K562 (cell line): ENCODE data around the gene PKP1. TPM values are rescaled to one million over a fixed set of nuclear protein-coding genes. Genes with fewer than 3 reads are reported as not detected.

Source experiments
- ATAC-seq: fragments of 200-7000 bp; cut with Tn5 transposase; 3 replicates; pipeline ENCODE4 v1.9.1; 2020; ENCODE audit warnings: moderate library complexity
- BruUV-seq: library from RNA; stranded (reverse); fragments of 400-500 nt; replicated peaks from 2 replicates; lab custom pipeline; 2021; lab: Mats Ljungman, UMichigan
- CTCF ChIA-PET: fragments of 300-600 bp; formaldehyde crosslinking; extraction: SDS; loops from one replicate; lab custom pipeline; 2021; ENCODE audit warnings: low intra/inter-chr PET ratio; lab: Yijun Ruan, JAX
- POLR2A ChIA-PET: fragments of 300-600, 350-650 bp; sonication (Branson Sonifier 250); formaldehyde crosslinking; extraction: SDS; loops from one replicate; lab custom pipeline; 2021; ENCODE audit warnings: antibody characterized with exemption, inconsistent platforms; lab: Yijun Ruan, JAX
- DNase-seq, 4 experiments: peaks; one replicate each; pipeline versions ENCODE4 v3.0.0 to v3.0.0-alpha.2; 2011 to 2018; ENCODE audit warnings: low spot score in 3 of 4, mixed read lengths in 3 of 4; ENCODE audit errors: extremely low read depth in 1 of 4
- FAIRE-seq: peaks from 2 replicates; lab custom pipeline; 2011; peaks lifted over from hg19 to GRCh38; lab: Jason Lieb, UNC
- H2AFZ ChIP-seq: 2 replicates; pipeline ENCODE4 v1.6.0; 2011; ENCODE audit warnings: low read depth, low read length, control low read depth, inconsistent platforms
- H3K27ac ChIP-seq: fragments of 200-600 bp; 3 replicates; pipeline ENCODE4 v1.8.0; 2011; ENCODE audit warnings: low read depth, mild to moderate bottlenecking, control low read depth, inconsistent platforms, low read length, moderate library complexity, mixed read lengths; ENCODE audit errors: extremely low read depth
- H3K27me3 ChIP-seq, 2 experiments: fragments of 300-600 bp in 1 of 2; 2 replicates in 1 of 2; 3 replicates in 1 of 2; pipeline versions ENCODE4 v1.6.0 to v1.8.0; 2011; ENCODE audit warnings: inconsistent platforms in 2 of 2, low read length in 2 of 2, mild to moderate bottlenecking in 1 of 2, mixed read lengths in 1 of 2, moderate library complexity in 1 of 2; ENCODE audit not compliant: control insufficient read depth in 2 of 2, insufficient read depth in 2 of 2
- H3K36me3 ChIP-seq: fragments of 300-600 bp; 3 replicates; pipeline ENCODE4 v1.8.0; 2011; ENCODE audit warnings: mild to moderate bottlenecking, low read length, inconsistent platforms; ENCODE audit not compliant: control insufficient read depth, insufficient read depth
- H3K4me1 ChIP-seq, 2 experiments: fragments of 200-600 bp in 1 of 2; replicated peaks in 1 of 2; 2 replicates in 1 of 2; 3 replicates in 1 of 2; pipeline versions ENCODE4 v1.5.1 to v1.8.0; 2011; ENCODE audit warnings: inconsistent platforms in 2 of 2, low read length in 2 of 2, mild to moderate bottlenecking in 1 of 2, mixed read lengths in 1 of 2, moderate library complexity in 1 of 2; ENCODE audit not compliant: control insufficient read depth in 2 of 2, insufficient read depth in 2 of 2
- H3K4me2 ChIP-seq: 2 replicates; pipeline ENCODE4 v1.6.1; 2011; ENCODE audit warnings: low read length, control low read depth, inconsistent platforms, mixed read lengths; ENCODE audit not compliant: insufficient read depth
- H3K4me3 ChIP-seq: fragments of 200-600 bp; sonication (generic), shearing (Covaris generic); 2 replicates; pipeline ENCODE4 v1.5.1; 2016; ENCODE audit warnings: control low read depth, inconsistent platforms
- H3K79me2 ChIP-seq: fragments of 200-600 bp; 3 replicates; pipeline ENCODE4 v1.8.0; 2011; ENCODE audit warnings: low read length, inconsistent platforms; ENCODE audit not compliant: control insufficient read depth, insufficient read depth
- H3K9ac ChIP-seq, 2 experiments: 2 replicates each; pipeline versions ENCODE4 v1.6.0 to v1.6.1; 2011; ENCODE audit warnings: low read depth in 2 of 2, low read length in 2 of 2, control low read depth in 1 of 2, inconsistent platforms in 1 of 2, mild to moderate bottlenecking in 1 of 2, mixed read lengths in 1 of 2; ENCODE audit not compliant: insufficient read depth in 1 of 2
- H3K9me1 ChIP-seq: one replicate; pipeline ENCODE4 v1.6.0; 2011; ENCODE audit warnings: inconsistent platforms, mild to moderate bottlenecking, low read length, moderate library complexity; ENCODE audit not compliant: control insufficient read depth, insufficient read depth
- H3K9me3 ChIP-seq: replicated peaks from 2 replicates; pipeline ENCODE4 v1.5.1; 2011; ENCODE audit warnings: low read depth, low read length, inconsistent platforms; ENCODE audit not compliant: control insufficient read depth, insufficient read depth
- H4K20me1 ChIP-seq: replicated peaks from 2 replicates; pipeline ENCODE4 v1.6.1; 2011; ENCODE audit warnings: low read length, inconsistent platforms, mixed read lengths; ENCODE audit not compliant: control insufficient read depth, insufficient read depth
- CC2D1A ChIP-seq: fragments of 450-650 bp; IDR thresholded peaks from 2 replicates; pipeline ENCODE4 v1.6.1; 2017; ENCODE audit warnings: mild to moderate bottlenecking
- DDX20 ChIP-seq: fragments of 450-650 bp; IDR thresholded peaks from 2 replicates; pipeline ENCODE4 v1.6.1; 2016; ENCODE audit warnings: missing genetic modification characterization, low read depth, mild to moderate bottlenecking, missing compliant biosample characterization, moderate library complexity
- ERF ChIP-seq: fragments of 450-650 bp; formaldehyde crosslinking; IDR thresholded peaks from 2 replicates; pipeline ENCODE4 v1.4.0; 2020; ENCODE audit warnings: mild to moderate bottlenecking, mixed read lengths
- TRIM24 ChIP-seq, 2 experiments: fragments of 450-650 bp; IDR thresholded peaks; 2 replicates each; pipeline ENCODE4 v1.6.1; 2016
- ZBTB11 ChIP-seq, 3 experiments: fragments of 200-800 bp in 1 of 3; fragments of 250-450 bp in 1 of 3; fragments of 450-650 bp in 1 of 3; sonication (Bioruptor Pico) in 1 of 3; sonication (Bioruptor generic) in 1 of 3; formaldehyde crosslinking in 1 of 3; IDR thresholded peaks; 2 replicates each; pipeline versions ENCODE4 v1.6.1 to v1.8.0; 2016 to 2022; ENCODE audit warnings: mild to moderate bottlenecking in 2 of 3, missing genetic modification characterization in 2 of 3, missing compliant biosample characterization in 1 of 3, moderate library complexity in 1 of 3
- WGBS: fragments of 100-300 bp; shearing (Covaris generic); methylation state at CpG from one replicate; pipeline ENCODE4 v1.1.6; 2016; ENCODE audit warnings: low coverage, mixed read lengths; ENCODE audit not compliant: insufficient coverage; ENCODE audit errors: missing lambda C conversion rate; 5-methylcytosine and 5-hydroxymethylcytosine counted together
- in situ Hi-C: fragments of 300-500 bp; cut with MboI; formaldehyde crosslinking; loops from 4 replicates; pipeline ENCODE4 v1.15.0; 2018; ENCODE audit warnings: inconsistent platforms, mixed read lengths
- intact Hi-C: fragments of 100-400 bp; cut with micrococcal nuclease; formaldehyde crosslinking; loops from 2 replicates; pipeline ENCODE4 v1.14.2; 2022
- polyA plus RNA-seq, 8 experiments: library from polyadenylated mRNA; depleted of rRNA in 4 of 8; stranded (reverse) in 5 of 8; unstranded in 3 of 8; fragments of >200 nt; fragmentation: Nextera tagmentation in 2 of 8; fragmentation: Illumina TruSeq in 1 of 8; extraction: Ambion mirVana in 2 of 8; extraction: Trizol in 1 of 8; gene quantifications; 2 replicates each; pipeline versions ENCODE4 v1.2.1 to v1.2.3, GENCODE V29; 2011 to 2014; ENCODE audit warnings: inconsistent platforms in 1 of 8, missing spikeins in 1 of 8
- total RNA-seq, 7 experiments: library from RNA; depleted of rRNA in 6 of 7; stranded (reverse); fragments of >200 nt in 6 of 7; fragmentation: Illumina TruSeq in 2 of 7; extraction: Trizol in 2 of 7; gene quantifications; 2 replicates each; pipeline versions ENCODE4 v1.2.1 to v1.2.3, GENCODE V29; 2011 to 2021; ENCODE audit warnings: low replicate concordance in 1 of 7
- TF ChIP-seq, protein P1 (sequence below), 2 experiments: fragments of 450-650 bp; formaldehyde crosslinking in 1 of 2; IDR thresholded peaks; 2 replicates each; pipeline versions ENCODE4 v1.4.0 to v1.6.1; 2014 to 2020; ENCODE audit warnings: mild to moderate bottlenecking in 2 of 2, borderline replicate concordance in 1 of 2, low read depth in 1 of 2

The PKP1 gene
- total and polyA plus RNA-seq, 9 of the 15 experiments (the other 6 are each of a cell fraction or from before 2014, with no cell fraction given) = not detected

DNA sequence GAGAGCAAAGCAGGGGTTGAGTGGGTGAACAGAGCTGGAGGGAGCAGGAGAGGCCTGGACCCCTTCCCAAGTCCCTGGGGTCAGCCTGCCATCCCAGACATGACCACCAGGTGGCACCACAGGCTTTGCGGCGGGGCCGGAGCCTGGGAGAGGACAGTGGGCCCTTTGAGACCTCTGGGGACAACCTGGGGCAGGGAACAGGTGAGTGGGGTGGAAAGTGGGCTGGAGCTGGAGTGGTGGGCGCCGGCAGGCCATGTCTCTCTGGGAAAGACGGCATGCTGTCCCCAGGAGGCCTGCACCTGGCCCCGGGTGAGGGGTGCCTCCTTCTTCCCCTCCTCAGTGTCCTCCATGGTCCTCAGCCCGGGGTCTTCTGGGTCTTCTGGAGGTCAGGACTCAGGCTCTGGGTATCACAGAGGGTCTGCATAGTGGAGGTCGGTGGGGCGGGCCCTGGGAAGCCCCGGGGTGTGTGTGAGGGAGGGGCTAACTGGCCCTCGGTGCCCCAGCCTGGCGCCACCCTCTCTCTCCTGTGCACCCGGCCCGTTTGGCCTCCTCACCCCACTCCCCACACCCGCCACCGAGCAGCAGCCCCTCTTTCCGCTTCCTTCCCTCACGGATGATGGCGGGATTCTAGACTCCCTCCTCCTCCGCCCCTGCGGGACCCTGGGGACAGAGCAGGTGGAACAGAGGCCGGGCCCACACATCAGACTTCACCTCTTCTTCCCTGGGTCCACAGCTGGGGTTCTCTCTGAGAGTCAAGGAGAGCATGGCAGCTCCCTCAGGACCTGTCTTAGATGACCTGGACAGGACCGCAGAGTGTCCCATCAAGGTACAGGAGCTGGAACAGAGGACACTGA is 28.5 kb upstream of the PKP1 start:
- Histone ChIP-seq H3K4me3 (no peak overlapping the region), H3K9me1 (peaks cover 6% of the 10 kb centered on the region), H3K36me3 (no peaks in the 10 kb centered on the region), H3K4me1 (peaks cover 0 to 20% of the 10 kb centered on the region in 2 experiments; a peak in 2 of 5 replicates), H4K20me1 (peaks cover 14% of the 10 kb centered on the region), H3K79me2 (no peaks in the 10 kb centered on the region), H3K9ac (no peak overlapping the region), H3K4me2 (no peak overlapping the region), H3K27ac (no peak overlapping the region), H3K27me3 (peaks cover 0 to 44% of the 10 kb centered on the region in 2 experiments; a peak in 2 of 5 replicates), H3K9me3 (no peaks in the 10 kb centered on the region), H2AFZ (no peak overlapping the region)
- FAIRE-seq = peak; percentile 86
- peak; percentile 72 to 96 (median 93) for DNase-seq
- intact Hi-C loops (loop anchor here (1.0 to 5.0 kb wide), 3 partner anchors 92 to 153 kb away; no protein-coding TSS in a partner anchor), in situ Hi-C loops (no loop called here)
- POLR2A ChIA-PET = interaction anchor here (0.6 kb wide), 1 partner anchor 821 kb away, joined by 3 read pairs; no protein-coding TSS in a partner anchor
- 6% methylated on average over 18 of the region's 24 CpGs for WGBS
- ATAC-seq = peak; percentile 94
- no TSS peak for BruUV-seq
- CTCF ChIA-PET = interaction anchor here (0.6 to 3.3 kb wide), 6 partner anchors 92 to 258 kb away, joined by 3 to 60 read pairs (median 7); no protein-coding TSS in a partner anchor
- TF ChIP-seq ERF (CRISPR knock-in tag) (no peak), ZBTB11 (CRISPR knock-in tag; IDR thresholded peaks at IDR 0.05) (0 out of 6 replicates have a peak, but pooled peaks of 1 of the 3 experiments have one; percentile 9), CC2D1A (peak; percentile 79), TRIM24 (IDR thresholded peaks at IDR 0.05) (no peak), DDX20 (tag) (no peak)
- TF ChIP-seq, protein P1, sequence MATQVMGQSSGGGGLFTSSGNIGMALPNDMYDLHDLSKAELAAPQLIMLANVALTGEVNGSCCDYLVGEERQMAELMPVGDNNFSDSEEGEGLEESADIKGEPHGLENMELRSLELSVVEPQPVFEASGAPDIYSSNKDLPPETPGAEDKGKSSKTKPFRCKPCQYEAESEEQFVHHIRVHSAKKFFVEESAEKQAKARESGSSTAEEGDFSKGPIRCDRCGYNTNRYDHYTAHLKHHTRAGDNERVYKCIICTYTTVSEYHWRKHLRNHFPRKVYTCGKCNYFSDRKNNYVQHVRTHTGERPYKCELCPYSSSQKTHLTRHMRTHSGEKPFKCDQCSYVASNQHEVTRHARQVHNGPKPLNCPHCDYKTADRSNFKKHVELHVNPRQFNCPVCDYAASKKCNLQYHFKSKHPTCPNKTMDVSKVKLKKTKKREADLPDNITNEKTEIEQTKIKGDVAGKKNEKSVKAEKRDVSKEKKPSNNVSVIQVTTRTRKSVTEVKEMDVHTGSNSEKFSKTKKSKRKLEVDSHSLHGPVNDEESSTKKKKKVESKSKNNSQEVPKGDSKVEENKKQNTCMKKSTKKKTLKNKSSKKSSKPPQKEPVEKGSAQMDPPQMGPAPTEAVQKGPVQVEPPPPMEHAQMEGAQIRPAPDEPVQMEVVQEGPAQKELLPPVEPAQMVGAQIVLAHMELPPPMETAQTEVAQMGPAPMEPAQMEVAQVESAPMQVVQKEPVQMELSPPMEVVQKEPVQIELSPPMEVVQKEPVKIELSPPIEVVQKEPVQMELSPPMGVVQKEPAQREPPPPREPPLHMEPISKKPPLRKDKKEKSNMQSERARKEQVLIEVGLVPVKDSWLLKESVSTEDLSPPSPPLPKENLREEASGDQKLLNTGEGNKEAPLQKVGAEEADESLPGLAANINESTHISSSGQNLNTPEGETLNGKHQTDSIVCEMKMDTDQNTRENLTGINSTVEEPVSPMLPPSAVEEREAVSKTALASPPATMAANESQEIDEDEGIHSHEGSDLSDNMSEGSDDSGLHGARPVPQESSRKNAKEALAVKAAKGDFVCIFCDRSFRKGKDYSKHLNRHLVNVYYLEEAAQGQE (IDR thresholded peaks at IDR 0.05; ENCODE audit: borderline replicate concordance) = peak; percentile 86
- TF ChIP-seq, protein P1 (CRISPR knock-in tag; IDR thresholded peaks at IDR 0.05; ENCODE audit: low read depth) = no peak
